Posterior vena cava (tissue), 2 donors: ENCODE data around the gene SEC23IP. TPM values are rescaled to one million over a fixed set of nuclear protein-coding genes. Genes with fewer than 3 reads are reported as not detected.

ENCODE experiments used
- DNase-seq: peaks from one replicate; pipeline ENCODE4 v3.0.0-alpha.2; 2020; ENCODE audit warnings: low spot score
- intact Hi-C, 2 donors: fragments of 100-400 bp; cut with DNase I; formaldehyde crosslinking; loops; one replicate each; pipeline versions ENCODE4 v1.14.1 to v1.14.2; 2022 to 2023
- total RNA-seq, 2 donors: library from RNA; stranded (reverse); fragmentation: NEBNext Ultra II Directional; extraction: Animal tissue kit (Norgen Biotek cat#: 25700); gene quantifications; one replicate each; pipeline ENCODE4 v1.2.1, GENCODE V29; 2021
- donor health status: DM: yes; HTN: yes; CAD: no.
- donor health status: DM: yes; HTN: yes; CAD: no.

SEC23IP gene
- total RNA-seq, 2 donors from 2014 or later = 45.0 to 45.8 TPM

- intact Hi-C loops = no loop called here
- no peak for DNase-seq
Observed at GRCh38 chr10:119919271-119919670, 26.7 kb downstream of the SEC23IP start.

- intact Hi-C loops = no loop called here
Observed at GRCh38 chr10:119919826-119920225, 27.3 kb downstream of the SEC23IP start.

DNA sequence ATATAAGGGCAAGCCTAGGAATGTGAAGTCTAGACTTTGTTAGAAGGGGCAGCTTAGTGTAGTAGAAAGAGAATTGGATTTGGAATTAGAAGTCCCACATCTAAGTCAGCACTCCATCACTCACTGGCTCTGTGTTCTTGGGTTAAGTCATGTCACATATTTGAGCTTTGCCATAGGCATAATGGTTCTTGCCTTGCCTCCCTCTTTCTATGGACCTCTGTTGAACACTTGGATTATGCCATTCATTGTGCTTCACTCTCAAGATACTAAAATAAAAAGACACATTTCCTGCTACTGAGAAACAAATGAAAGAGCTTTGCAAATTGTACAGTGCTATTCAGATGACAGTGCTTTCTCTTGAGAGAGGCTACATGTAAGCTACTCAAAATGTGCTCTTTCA lies 35.9 kb downstream of the SEC23IP start:
- DNase-seq = no peak
- intact Hi-C loops = no loop called here

More at GRCh38 chr10:119919826-119920225, 27.3 kb downstream of the SEC23IP start:
- DNase-seq = no peak

GRCh38 chr10:119931871-119932270 lies 39.3 kb downstream of the SEC23IP start:
- no peak for DNase-seq
- intact Hi-C loops = no loop called here

GRCh38 chr10:119932631-119933030 lies 40.1 kb downstream of the SEC23IP start:
- intact Hi-C loops = no loop called here
- no peak for DNase-seq

DNA sequence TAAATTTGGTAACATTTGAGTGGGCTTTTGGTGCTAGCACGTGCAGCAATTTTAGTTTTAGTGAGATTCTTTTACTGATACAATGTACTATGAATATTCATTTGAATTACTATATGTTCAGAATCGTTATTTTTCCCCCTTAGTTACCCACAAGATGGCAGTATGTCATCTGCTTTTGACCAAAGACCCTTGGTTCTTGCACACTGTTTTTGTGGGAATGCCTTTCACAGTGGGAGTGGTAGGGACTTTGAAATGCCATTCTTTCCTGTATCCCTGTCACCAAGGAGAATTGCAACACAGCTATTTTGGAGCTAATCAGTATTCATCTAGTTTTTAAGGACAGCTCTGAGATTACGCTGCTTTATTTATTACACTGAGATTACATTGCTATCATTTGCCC lies 40.6 kb downstream of the SEC23IP start:
- DNase-seq = no peak
- intact Hi-C loops = no loop called here

- intact Hi-C loops = no loop called here
- DNase-seq = no peak
Observed at GRCh38 chr10:119940487-119940886, 48.0 kb downstream of the SEC23IP start.

GRCh38 chr10:119942973-119943372 lies 50.4 kb downstream of the SEC23IP start:
- no peak for DNase-seq
- intact Hi-C loops = no loop called here

DNA sequence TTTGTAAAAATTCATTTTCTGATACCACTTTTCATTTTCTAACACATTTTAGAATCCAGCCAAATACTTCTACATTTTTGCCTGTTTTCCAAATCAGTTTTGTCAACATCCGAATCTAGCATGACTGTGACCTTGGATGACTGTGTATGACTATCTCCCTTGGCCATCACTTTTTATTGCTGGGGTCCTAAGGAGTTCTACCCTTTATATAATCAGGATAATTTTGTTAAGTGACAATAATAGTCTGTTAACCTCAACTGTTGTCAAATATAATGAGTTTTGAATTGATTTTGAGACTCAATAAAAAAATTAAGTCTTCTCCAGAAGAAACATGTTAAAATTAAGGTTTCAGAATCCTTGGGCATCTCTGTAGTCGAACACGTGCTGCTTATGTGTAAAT lies 53.3 kb downstream of the SEC23IP start:
- intact Hi-C loops = no loop called here

GRCh38 chr10:119947300-119947699 lies 54.8 kb downstream of the SEC23IP start:
- no peak for DNase-seq
- intact Hi-C loops = no loop called here

More for the DNA sequence above, 53.3 kb downstream of the SEC23IP start:
- DNase-seq = no peak

DNA sequence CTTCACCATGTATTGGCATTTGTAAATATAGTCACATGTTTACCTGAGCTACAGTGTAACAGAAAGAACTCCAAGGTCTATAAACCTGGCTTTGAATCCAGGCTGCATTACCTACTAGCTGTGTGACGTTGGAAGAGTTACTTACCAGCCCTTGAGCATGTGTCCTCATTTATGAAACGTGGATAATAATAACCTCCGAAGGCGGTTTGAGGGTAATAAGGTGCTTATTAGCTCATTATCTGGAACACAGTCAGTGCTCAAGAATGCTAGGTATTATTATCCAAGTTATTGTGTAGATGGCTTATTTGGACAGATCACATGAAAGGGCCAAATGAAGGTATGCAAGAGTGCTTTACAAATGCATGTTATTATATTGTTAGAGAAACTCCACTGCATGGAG lies 64.9 kb downstream of the SEC23IP start:
- intact Hi-C loops = no loop called here
- no peak for DNase-seq

GRCh38 chr10:119962837-119963236 lies 70.3 kb downstream of the SEC23IP start:
- intact Hi-C loops = no loop called here
- DNase-seq = no peak

- intact Hi-C loops = no loop called here
- DNase-seq = no peak
Observed at GRCh38 chr10:119967066-119967465, 74.5 kb downstream of the SEC23IP start.

DNA sequence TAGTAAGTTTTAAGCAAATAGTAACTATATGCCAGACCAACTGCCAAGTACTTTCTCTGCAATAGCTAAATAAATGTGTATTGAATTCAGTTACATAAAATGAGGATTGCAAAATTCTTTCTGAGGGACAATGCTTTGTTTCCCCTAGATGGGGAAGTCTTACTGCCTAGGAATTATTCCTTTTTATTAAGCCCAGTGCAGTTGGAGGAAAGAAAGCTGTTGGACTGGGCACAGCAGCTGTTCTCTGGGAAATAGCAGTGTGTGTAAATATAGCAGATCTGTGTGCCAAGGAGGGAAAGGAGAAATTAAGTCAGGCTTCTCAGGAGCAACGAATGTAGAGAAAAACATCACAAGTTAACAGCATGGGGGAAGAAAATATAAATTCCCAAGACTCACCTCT lies 77.1 kb downstream of the SEC23IP start:
- DNase-seq = no peak

GRCh38 chr10:119970107-119970506 lies 77.6 kb downstream of the SEC23IP start:
- DNase-seq = no peak
- intact Hi-C loops = no loop called here

More for the DNA sequence above, 77.1 kb downstream of the SEC23IP start:
- intact Hi-C loops = no loop called here

DNA sequence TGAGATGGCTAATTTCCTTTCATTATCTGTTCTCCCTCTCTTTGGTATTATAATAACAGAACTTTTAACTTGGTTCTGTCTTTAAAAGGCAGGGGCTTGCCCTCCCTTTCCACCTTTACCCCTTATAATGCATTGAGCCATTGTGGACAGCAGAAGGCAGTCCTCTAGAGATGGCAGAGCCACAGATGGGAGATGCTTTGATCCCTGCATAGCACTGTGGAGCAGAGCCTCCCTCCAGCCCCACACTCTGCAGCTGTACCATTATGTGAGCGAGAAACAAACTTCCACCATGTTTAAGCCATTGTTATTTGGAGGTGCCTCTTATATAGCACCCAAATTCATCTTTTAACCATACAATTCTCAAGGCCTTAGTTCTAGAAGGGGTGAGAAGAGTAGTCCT lies 78.4 kb downstream of the SEC23IP start:
- intact Hi-C loops = no loop called here
- DNase-seq = no peak

- intact Hi-C loops = no loop called here
- DNase-seq = no peak
Observed at GRCh38 chr10:119973281-119973680, 80.8 kb downstream of the SEC23IP start.

DNA sequence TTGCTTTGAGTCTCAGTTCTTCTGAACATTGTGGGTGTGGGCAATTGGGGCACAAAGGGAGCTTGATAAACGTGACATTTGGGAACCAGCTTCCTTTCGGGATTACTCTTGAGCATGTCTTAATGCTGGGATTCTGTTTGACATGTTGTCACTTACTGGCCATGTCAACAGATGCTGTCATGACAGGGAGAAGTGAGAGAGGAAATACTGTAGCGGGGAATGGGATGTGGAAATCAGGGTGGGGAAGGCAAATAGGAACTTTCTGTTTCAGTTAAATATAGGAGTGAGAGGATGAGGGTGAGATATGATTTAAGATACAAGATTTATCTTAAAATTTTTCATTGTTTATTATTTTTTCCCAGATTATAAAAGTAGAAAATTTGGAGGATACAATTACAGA lies 83.9 kb downstream of the SEC23IP start:
- intact Hi-C loops = no loop called here
- no peak for DNase-seq

DNA sequence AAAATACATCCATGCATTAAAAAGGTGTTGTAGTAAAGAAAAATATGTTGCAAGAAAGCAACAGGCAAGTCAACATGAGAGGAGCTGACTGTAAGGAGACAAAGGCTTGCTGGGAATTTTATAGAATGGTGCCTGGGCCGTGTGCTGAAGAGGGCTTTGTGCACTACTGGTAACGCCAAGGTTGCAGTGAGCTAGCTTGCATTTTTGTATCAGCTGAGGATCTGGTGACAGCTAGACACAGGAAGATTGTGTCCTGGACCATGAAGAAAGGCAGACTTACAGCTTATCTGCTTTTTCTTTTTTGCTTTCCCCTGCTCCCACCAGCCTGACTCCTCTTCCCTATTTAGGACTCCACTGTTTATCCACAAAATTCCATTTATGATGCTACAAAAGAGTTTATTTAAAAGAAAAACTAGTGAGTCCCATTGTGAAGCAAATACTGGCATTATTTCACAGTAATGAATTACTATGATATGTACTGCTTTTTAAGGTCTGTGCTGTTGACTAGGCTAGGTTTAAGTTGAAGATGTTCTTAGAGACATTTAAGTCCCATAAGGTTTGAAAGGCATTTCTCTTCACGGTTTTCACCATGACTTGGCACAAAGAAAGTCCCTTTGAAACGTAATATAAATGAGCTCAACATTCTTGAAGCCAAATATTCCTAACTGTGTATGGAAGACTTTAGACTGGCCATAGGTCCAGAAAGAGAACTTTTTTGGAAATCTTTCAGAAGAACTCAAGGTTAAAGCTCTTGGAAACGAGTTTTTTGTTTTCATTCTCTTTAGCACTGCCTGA lies 88.6 kb downstream of the SEC23IP start:
- intact Hi-C loops = no loop called here
- DNase-seq = no peak

- DNase-seq = no peak
- intact Hi-C loops = no loop called here
Observed at GRCh38 chr10:119981826-119982225, 89.3 kb downstream of the SEC23IP start.

GRCh38 chr10:119988333-119988732 lies 95.8 kb downstream of the SEC23IP start:
- no peak for DNase-seq
- intact Hi-C loops = no loop called here
